ENCODE results near the gene RNF180.

RNF180 gene

DNA sequence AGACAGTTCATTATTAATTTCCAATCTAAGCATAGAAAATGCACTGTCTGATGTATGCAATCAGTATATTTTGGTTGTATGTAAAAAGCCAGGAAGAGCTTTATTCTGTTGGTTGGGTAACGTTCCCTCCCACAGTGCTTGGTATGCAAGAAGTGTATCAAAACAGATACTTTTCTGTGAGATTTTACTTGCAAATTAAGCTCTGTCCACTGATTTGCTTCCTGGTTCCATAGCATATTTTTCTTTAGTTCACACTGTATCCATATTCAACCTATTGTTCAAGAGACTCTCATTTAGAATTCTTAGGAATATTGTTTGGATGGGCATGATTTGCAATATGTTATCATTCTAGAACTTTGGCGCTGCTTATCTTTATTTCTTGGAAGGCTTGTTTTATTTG lies 47.4 kb downstream of the RNF180 start:
- Histone ChIP-seq H3K4me3 (ENCODE audit: low read length, poor library complexity, severe bottlenecking) (no peak overlapping the region), H3K79me2 (ENCODE audit: insufficient read depth, low read length) (no peaks in the 10 kb centered on the region), H3K9me3 (ENCODE audit: insufficient read depth, low read depth, low read length) (no peaks in the 10 kb centered on the region), H3K36me3 (ENCODE audit: insufficient read depth, low read length) (no peaks in the 10 kb centered on the region), H3K9ac (ENCODE audit: low read depth, low read length, poor library complexity, severe bottlenecking) (no peak overlapping the region), H2AFZ (ENCODE audit: low read length) (no peak overlapping the region), H3K27me3 (ENCODE audit: insufficient read depth, low read length, poor library complexity, severe bottlenecking) (no peaks in the 10 kb centered on the region), H3K9me2 (replicated peaks; ENCODE audit: low read depth, low read length) (no peaks in the 10 kb centered on the region), H3K4me2 (ENCODE audit: low read depth, low read length, poor library complexity, severe bottlenecking) (no peak overlapping the region), H4K20me1 (ENCODE audit: insufficient read depth, low read length, poor library complexity, severe bottlenecking) (no peaks in the 10 kb centered on the region), H3K4me1 (ENCODE audit: insufficient read depth, low read length, poor library complexity, severe bottlenecking) (no peaks in the 10 kb centered on the region), H3F3A (ENCODE audit: low read depth) (no peaks in the 10 kb centered on the region)
- no peak for TF ChIP-seq EZH2phosphoT487 (IDR thresholded peaks at IDR 0.05; ENCODE audit: borderline replicate concordance)
- TF ChIP-seq, protein P1, sequence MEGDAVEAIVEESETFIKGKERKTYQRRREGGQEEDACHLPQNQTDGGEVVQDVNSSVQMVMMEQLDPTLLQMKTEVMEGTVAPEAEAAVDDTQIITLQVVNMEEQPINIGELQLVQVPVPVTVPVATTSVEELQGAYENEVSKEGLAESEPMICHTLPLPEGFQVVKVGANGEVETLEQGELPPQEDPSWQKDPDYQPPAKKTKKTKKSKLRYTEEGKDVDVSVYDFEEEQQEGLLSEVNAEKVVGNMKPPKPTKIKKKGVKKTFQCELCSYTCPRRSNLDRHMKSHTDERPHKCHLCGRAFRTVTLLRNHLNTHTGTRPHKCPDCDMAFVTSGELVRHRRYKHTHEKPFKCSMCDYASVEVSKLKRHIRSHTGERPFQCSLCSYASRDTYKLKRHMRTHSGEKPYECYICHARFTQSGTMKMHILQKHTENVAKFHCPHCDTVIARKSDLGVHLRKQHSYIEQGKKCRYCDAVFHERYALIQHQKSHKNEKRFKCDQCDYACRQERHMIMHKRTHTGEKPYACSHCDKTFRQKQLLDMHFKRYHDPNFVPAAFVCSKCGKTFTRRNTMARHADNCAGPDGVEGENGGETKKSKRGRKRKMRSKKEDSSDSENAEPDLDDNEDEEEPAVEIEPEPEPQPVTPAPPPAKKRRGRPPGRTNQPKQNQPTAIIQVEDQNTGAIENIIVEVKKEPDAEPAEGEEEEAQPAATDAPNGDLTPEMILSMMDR (conservative IDR thresholded peaks at IDR 0.05; ENCODE audit: low read length) = no peak

DNA sequence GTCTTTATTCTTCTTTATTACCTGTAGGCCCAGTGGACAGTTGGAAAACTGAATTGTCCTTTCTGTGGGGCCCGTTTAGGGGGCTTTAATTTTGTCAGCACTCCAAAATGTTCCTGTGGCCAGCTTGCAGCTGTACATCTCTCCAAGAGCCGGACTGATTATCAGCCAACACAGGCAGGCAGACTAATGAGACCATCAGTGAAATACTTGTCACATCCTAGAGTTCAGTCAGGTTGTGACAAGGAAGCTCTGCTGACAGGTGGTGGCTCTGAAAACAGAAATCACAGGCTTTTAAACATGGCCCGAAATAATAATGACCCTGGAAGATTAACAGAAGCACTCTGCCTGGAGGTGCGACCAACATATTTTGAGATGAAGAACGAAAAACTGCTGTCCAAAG lies 47.9 kb downstream of the RNF180 start:
- Histone ChIP-seq H3K4me3 (ENCODE audit: low read length, poor library complexity, severe bottlenecking) (no peak overlapping the region), H2AFZ (ENCODE audit: low read length) (0 out of 2 replicates have a peak overlapping the region, but pooled peaks have one; percentile 34), H3K79me2 (ENCODE audit: insufficient read depth, low read length) (no peaks in the 10 kb centered on the region), H3K4me1 (ENCODE audit: insufficient read depth, low read length, poor library complexity, severe bottlenecking) (no peaks in the 10 kb centered on the region), H3K9me2 (replicated peaks; ENCODE audit: low read depth, low read length) (no peaks in the 10 kb centered on the region), H3F3A (ENCODE audit: low read depth) (no peaks in the 10 kb centered on the region), H3K4me2 (ENCODE audit: low read depth, low read length, poor library complexity, severe bottlenecking) (no peak overlapping the region), H3K9me3 (ENCODE audit: insufficient read depth, low read depth, low read length) (no peaks in the 10 kb centered on the region), H4K20me1 (ENCODE audit: insufficient read depth, low read length, poor library complexity, severe bottlenecking) (no peaks in the 10 kb centered on the region), H3K9ac (ENCODE audit: low read depth, low read length, poor library complexity, severe bottlenecking) (no peak overlapping the region), H3K36me3 (ENCODE audit: insufficient read depth, low read length) (no peaks in the 10 kb centered on the region), H3K27me3 (ENCODE audit: insufficient read depth, low read length, poor library complexity, severe bottlenecking) (no peaks in the 10 kb centered on the region)
- TF ChIP-seq, protein P1 (conservative IDR thresholded peaks at IDR 0.05; ENCODE audit: low read length) = no peak
- TF ChIP-seq EZH2phosphoT487 (IDR thresholded peaks at IDR 0.05; ENCODE audit: borderline replicate concordance) = no peak

DNA sequence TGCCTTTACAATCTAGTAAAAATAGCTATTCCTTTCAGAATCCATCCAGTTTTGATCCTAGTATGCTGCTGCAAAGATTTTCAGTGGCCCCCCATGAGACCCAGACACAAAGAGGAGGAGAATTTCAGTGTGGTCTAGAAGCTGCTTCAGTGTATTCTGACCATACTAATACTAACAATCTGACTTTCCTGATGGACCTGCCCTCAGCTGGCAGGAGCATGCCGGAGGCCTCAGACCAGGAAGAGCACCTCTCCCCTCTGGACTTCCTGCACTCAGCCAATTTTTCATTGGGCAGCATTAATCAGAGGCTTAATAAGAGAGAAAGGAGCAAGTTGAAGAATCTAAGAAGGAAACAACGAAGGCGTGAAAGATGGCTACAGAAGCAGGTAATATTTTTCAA lies 48.5 kb downstream of the RNF180 start:
- no peaks in the 10 kb centered on the region for H3K9me2 ChIP-seq (replicated peaks; ENCODE audit: low read depth, low read length)
- no peak overlapping the region for H3K4me3 ChIP-seq (ENCODE audit: low read length, poor library complexity, severe bottlenecking)
- no peak overlapping the region for H3K4me2 ChIP-seq (ENCODE audit: low read depth, low read length, poor library complexity, severe bottlenecking)
- H3K9me3 ChIP-seq (ENCODE audit: insufficient read depth, low read depth, low read length) = no peaks in the 10 kb centered on the region
- H3K9ac ChIP-seq (ENCODE audit: low read depth, low read length, poor library complexity, severe bottlenecking) = no peak overlapping the region
- H3K4me1 ChIP-seq (ENCODE audit: insufficient read depth, low read length, poor library complexity, severe bottlenecking) = no peaks in the 10 kb centered on the region
- H4K20me1 ChIP-seq (ENCODE audit: insufficient read depth, low read length, poor library complexity, severe bottlenecking) = no peaks in the 10 kb centered on the region
- no peaks in the 10 kb centered on the region for H3K36me3 ChIP-seq (ENCODE audit: insufficient read depth, low read length)
- TF ChIP-seq, protein P1 (conservative IDR thresholded peaks at IDR 0.05; ENCODE audit: low read length) = no peak
- no peak for TF ChIP-seq EZH2phosphoT487 (IDR thresholded peaks at IDR 0.05; ENCODE audit: borderline replicate concordance)
- no peaks in the 10 kb centered on the region for H3K27me3 ChIP-seq (ENCODE audit: insufficient read depth, low read length, poor library complexity, severe bottlenecking)
- H2AFZ ChIP-seq (ENCODE audit: low read length) = peak overlapping the region; percentile 34; the same call in 1 of the 2 replicates
- no peaks in the 10 kb centered on the region for H3F3A ChIP-seq (ENCODE audit: low read depth)
- no peaks in the 10 kb centered on the region for H3K79me2 ChIP-seq (ENCODE audit: insufficient read depth, low read length)

Data from Loucy (cell line).